Measurements from ENCODE around the gene RASSF8.

The RASSF8 gene

DNA sequence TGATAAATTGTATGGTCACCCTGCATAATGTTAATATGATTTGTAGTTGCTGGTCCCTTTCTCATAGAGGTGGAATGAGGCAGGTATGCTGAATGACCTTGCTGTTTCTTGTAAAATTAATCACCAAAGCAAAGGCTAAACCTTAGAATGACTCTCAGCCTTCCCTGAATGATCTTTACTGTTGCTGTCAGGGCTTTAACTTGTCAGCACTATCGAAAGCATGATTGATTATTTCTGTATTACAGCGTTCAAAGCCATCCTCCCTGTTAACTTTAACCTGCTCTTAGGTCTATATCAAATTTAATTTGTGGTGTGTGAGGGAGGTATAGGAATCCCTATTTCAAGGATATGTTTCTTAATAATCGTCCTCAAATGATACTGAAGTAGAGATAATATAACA, 23.1 kb downstream of the RASSF8 start:
- peaks cover 34% of the 10 kb centered on the region for H3K4me1 ChIP-seq (ENCODE audit: control insufficient read depth, low read depth, low read length)

DNA sequence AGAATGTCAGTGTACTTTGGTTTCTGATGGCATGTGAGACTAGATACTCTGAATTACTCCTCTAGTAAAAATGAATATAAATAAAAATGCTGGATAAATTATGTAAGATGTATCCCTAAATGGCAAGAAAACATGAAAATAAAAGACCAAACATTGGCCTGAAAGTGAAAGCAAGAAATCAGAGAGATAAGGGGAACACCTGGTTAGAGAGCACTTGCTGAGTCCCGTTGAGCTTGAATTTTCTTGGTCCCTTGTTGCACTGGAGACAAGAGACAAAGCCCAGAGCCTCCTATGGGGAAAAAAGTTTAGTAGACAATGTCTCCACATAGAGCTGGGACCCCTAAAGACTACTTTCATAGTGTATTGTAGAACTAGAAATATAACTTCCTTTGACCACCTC, 23.9 kb downstream of the RASSF8 start:
- Histone ChIP-seq H3K9me3 (ENCODE audit: control insufficient read depth, low read depth, low read length) (no peaks in the 10 kb centered on the region), H3K27me3 (ENCODE audit: control insufficient read depth, insufficient read depth, low read length) (no peaks in the 10 kb centered on the region), H3K4me3 (ENCODE audit: low read length) (no peak overlapping the region), H3K4me1 (ENCODE audit: control insufficient read depth, low read depth, low read length) (peaks cover 34% of the 10 kb centered on the region), H3K36me3 (ENCODE audit: control insufficient read depth, low read depth, low read length) (no peaks in the 10 kb centered on the region), H3K27ac (ENCODE audit: low read length) (no peak overlapping the region), H3K9ac (ENCODE audit: low read length) (no peak overlapping the region)

More for the DNA sequence above, 23.1 kb downstream of the RASSF8 start:
- Histone ChIP-seq H3K4me3 (ENCODE audit: low read length) (no peak overlapping the region), H3K27me3 (ENCODE audit: control insufficient read depth, insufficient read depth, low read length) (no peaks in the 10 kb centered on the region), H3K9ac (ENCODE audit: low read length) (no peak overlapping the region), H3K9me3 (ENCODE audit: control insufficient read depth, low read depth, low read length) (no peaks in the 10 kb centered on the region), H3K36me3 (ENCODE audit: control insufficient read depth, low read depth, low read length) (no peaks in the 10 kb centered on the region), H3K27ac (ENCODE audit: low read length) (no peak overlapping the region)

GRCh38 chr12:25983625-25984024, 25.1 kb downstream of the RASSF8 start:
- H3K27ac ChIP-seq (ENCODE audit: low read length), result no peak overlapping the region
- no peak overlapping the region for H3K9ac ChIP-seq (ENCODE audit: low read length)

GRCh38 chr12:25984759-25985158, 26.3 kb downstream of the RASSF8 start:
- peak overlapping the region; percentile 34 for H3K27ac ChIP-seq (ENCODE audit: low read length)
- H3K36me3 ChIP-seq (ENCODE audit: control insufficient read depth, low read depth, low read length), result no peaks in the 10 kb centered on the region
- no peak overlapping the region for H3K4me3 ChIP-seq (ENCODE audit: low read length)
- H3K9ac ChIP-seq (ENCODE audit: low read length), result no peak overlapping the region
- peaks cover 33% of the 10 kb centered on the region for H3K4me1 ChIP-seq (ENCODE audit: control insufficient read depth, low read depth, low read length)
- H3K9me3 ChIP-seq (ENCODE audit: control insufficient read depth, low read depth, low read length), result no peaks in the 10 kb centered on the region
- H3K27me3 ChIP-seq (ENCODE audit: control insufficient read depth, insufficient read depth, low read length), result no peaks in the 10 kb centered on the region

More at GRCh38 chr12:25983625-25984024, 25.1 kb downstream of the RASSF8 start:
- no peaks in the 10 kb centered on the region for H3K36me3 ChIP-seq (ENCODE audit: control insufficient read depth, low read depth, low read length)
- H3K4me1 ChIP-seq (ENCODE audit: control insufficient read depth, low read depth, low read length), result peaks cover 35% of the 10 kb centered on the region
- H3K4me3 ChIP-seq (ENCODE audit: low read length), result no peak overlapping the region
- H3K27me3 ChIP-seq (ENCODE audit: control insufficient read depth, insufficient read depth, low read length), result no peaks in the 10 kb centered on the region
- H3K9me3 ChIP-seq (ENCODE audit: control insufficient read depth, low read depth, low read length), result no peaks in the 10 kb centered on the region

DNA sequence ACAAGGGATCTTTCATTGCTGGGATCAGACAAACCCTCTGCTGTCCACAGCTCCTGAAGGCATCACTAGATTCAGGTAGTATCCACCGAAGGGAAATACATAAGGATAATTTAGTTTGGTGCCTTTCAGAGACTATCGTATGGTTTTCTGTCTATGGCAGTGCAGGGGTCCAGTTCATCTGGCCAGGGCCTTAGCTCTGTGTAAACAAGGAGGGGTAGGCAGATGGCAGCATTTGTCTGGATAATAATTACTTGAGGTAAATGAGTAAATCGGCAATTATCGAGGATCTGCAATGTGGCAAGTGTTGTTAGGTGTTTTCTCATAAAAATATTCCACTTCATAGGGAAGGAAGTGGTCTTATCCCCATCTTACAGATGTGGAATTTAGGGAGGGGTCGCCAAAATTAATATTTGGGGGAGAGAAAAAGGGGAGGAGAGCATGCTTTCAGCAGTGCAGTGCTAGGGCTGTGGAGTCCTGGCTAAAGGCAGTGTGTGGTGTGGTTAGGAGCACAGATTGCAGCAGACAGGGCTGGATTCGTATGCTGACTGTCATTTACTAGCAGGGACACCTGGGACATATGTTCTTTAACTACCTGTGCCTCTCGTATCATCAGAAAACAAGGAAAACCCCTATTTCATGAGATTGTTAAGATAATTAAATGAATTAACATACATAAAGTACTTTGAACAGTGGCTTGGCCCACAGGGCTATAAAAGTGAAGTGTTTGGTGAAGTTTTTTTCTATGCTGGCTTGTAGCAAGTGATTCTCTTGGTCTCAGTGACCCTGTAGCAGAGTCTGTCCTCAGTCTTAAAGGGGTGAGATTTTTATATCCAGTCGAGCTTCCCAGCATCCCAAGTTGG, 27.1 kb downstream of the RASSF8 start:
- no peaks in the 10 kb centered on the region for H3K36me3 ChIP-seq (ENCODE audit: control insufficient read depth, low read depth, low read length)
- H3K27ac ChIP-seq (ENCODE audit: low read length), result no peak overlapping the region
- H3K4me3 ChIP-seq (ENCODE audit: low read length), result no peak overlapping the region
- H3K9me3 ChIP-seq (ENCODE audit: control insufficient read depth, low read depth, low read length), result no peaks in the 10 kb centered on the region
- peaks cover 32% of the 10 kb centered on the region for H3K4me1 ChIP-seq (ENCODE audit: control insufficient read depth, low read depth, low read length)
- H3K9ac ChIP-seq (ENCODE audit: low read length), result no peak overlapping the region
- no peaks in the 10 kb centered on the region for H3K27me3 ChIP-seq (ENCODE audit: control insufficient read depth, insufficient read depth, low read length)

DNA sequence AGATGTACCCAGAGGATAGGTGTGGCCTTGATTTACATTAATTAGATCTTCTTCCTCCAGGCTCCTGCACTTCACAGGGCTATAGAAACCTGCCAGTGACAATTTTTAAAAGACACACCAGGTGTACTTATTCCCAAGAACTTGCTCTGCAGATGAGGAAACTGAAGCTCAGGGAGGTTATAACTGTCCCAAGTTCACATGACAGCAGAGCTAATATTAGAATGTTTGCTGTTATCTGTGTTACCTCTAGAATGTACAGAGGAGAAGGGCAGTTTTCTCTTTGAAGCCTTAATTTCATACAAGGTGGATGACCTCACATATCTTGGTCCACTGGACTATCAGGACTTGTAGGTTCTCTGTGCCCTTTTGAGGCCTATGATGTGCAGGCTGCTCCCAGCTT, 27.7 kb downstream of the RASSF8 start:
- Histone ChIP-seq H3K27ac (ENCODE audit: low read length) (no peak overlapping the region), H3K36me3 (ENCODE audit: control insufficient read depth, low read depth, low read length) (no peaks in the 10 kb centered on the region), H3K27me3 (ENCODE audit: control insufficient read depth, insufficient read depth, low read length) (no peaks in the 10 kb centered on the region), H3K9me3 (ENCODE audit: control insufficient read depth, low read depth, low read length) (no peaks in the 10 kb centered on the region), H3K4me1 (ENCODE audit: control insufficient read depth, low read depth, low read length) (peaks cover 32% of the 10 kb centered on the region), H3K4me3 (ENCODE audit: low read length) (no peak overlapping the region), H3K9ac (ENCODE audit: low read length) (no peak overlapping the region)

DNA sequence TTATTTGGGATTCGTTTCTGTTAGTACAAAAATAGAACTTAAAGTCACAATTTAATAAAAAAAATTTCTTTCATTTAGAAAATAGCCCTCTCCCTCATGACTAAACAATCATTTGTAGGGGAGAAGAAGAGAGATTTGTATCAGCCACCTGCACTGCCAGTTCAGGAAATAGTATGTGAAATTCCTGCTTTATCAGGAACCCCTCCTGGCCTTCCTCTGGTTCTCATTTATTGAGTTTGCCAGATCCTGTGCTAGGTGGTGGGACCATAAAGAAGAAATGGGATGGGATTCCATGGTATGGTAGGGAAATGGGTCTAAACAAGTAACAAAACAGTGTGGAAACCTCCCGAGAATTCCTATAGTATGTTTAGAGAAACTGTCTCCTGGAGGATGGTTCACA, 30.0 kb downstream of the RASSF8 start:
- H3K36me3 ChIP-seq (ENCODE audit: control insufficient read depth, low read depth, low read length), result no peaks in the 10 kb centered on the region
- H3K27me3 ChIP-seq (ENCODE audit: control insufficient read depth, insufficient read depth, low read length), result no peaks in the 10 kb centered on the region
- no peak overlapping the region for H3K4me3 ChIP-seq (ENCODE audit: low read length)
- H3K4me1 ChIP-seq (ENCODE audit: control insufficient read depth, low read depth, low read length), result peaks cover 47% of the 10 kb centered on the region
- no peaks in the 10 kb centered on the region for H3K9me3 ChIP-seq (ENCODE audit: control insufficient read depth, low read depth, low read length)
- no peak overlapping the region for H3K9ac ChIP-seq (ENCODE audit: low read length)
- no peak overlapping the region for H3K27ac ChIP-seq (ENCODE audit: low read length)

- Histone ChIP-seq H3K4me1 (ENCODE audit: control insufficient read depth, low read depth, low read length) (peaks cover 55% of the 10 kb centered on the region), H3K9ac (ENCODE audit: low read length) (no peak overlapping the region), H3K27me3 (ENCODE audit: control insufficient read depth, insufficient read depth, low read length) (no peaks in the 10 kb centered on the region), H3K27ac (ENCODE audit: low read length) (no peak overlapping the region), H3K9me3 (ENCODE audit: control insufficient read depth, low read depth, low read length) (no peaks in the 10 kb centered on the region), H3K36me3 (ENCODE audit: control insufficient read depth, low read depth, low read length) (no peaks in the 10 kb centered on the region), H3K4me3 (ENCODE audit: low read length) (no peak overlapping the region)
Measured at GRCh38 chr12:25990495-25990894, 32.0 kb downstream of the RASSF8 start.

- Histone ChIP-seq H3K9ac (ENCODE audit: low read length) (no peak overlapping the region), H3K27me3 (ENCODE audit: control insufficient read depth, insufficient read depth, low read length) (no peaks in the 10 kb centered on the region), H3K4me3 (ENCODE audit: low read length) (no peak overlapping the region), H3K27ac (ENCODE audit: low read length) (no peak overlapping the region), H3K36me3 (ENCODE audit: control insufficient read depth, low read depth, low read length) (no peaks in the 10 kb centered on the region), H3K4me1 (ENCODE audit: control insufficient read depth, low read depth, low read length) (peaks cover 63% of the 10 kb centered on the region), H3K9me3 (ENCODE audit: control insufficient read depth, low read depth, low read length) (no peaks in the 10 kb centered on the region)
Measured at GRCh38 chr12:25992026-25992782, 33.7 kb downstream of the RASSF8 start.

- Histone ChIP-seq H3K27me3 (ENCODE audit: control insufficient read depth, insufficient read depth, low read length) (no peaks in the 10 kb centered on the region), H3K27ac (ENCODE audit: low read length) (no peak overlapping the region), H3K36me3 (ENCODE audit: control insufficient read depth, low read depth, low read length) (no peaks in the 10 kb centered on the region), H3K9ac (ENCODE audit: low read length) (no peak overlapping the region), H3K4me1 (ENCODE audit: control insufficient read depth, low read depth, low read length) (peaks cover 65% of the 10 kb centered on the region), H3K9me3 (ENCODE audit: control insufficient read depth, low read depth, low read length) (no peaks in the 10 kb centered on the region), H3K4me3 (ENCODE audit: low read length) (no peak overlapping the region)
Measured at GRCh38 chr12:25993901-25994651, 35.6 kb downstream of the RASSF8 start.

DNA sequence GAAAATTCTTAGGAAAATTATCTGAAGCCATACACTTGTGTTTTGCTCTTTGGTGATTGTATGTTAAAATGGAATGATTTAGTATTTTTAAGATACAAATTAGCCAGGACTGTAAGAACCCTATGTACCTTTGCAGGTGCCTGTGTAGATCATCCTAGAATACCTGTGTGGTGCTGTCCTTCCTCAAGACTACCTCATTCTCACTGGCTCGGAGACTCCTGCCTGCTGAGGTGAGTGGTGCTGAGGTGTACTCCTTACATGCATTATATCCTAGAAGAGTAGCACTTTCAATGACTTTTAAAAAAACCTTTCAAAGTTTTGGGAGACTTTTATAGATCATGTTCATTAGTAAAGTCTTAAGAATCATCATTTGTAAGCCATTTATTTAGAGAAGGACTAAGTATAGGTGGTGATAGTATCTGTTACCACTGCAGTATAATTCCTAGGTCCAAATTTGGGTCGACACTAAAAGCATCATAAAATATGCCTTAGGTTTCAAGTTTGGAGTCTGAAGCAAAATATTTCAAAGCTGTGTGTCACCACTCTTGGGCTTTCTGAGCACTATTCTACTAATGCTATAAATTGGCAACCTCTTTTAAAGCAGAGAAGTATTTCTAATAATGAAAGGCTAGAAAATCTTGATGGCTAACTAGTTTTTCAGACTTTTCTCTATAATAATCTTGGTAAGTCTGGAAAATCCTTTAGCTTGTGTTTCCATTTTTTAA, 36.6 kb downstream of the RASSF8 start:
- Histone ChIP-seq H3K36me3 (ENCODE audit: control insufficient read depth, low read depth, low read length) (no peaks in the 10 kb centered on the region), H3K9ac (ENCODE audit: low read length) (no peak overlapping the region), H3K27me3 (ENCODE audit: control insufficient read depth, insufficient read depth, low read length) (no peaks in the 10 kb centered on the region), H3K4me3 (ENCODE audit: low read length) (no peak overlapping the region), H3K4me1 (ENCODE audit: control insufficient read depth, low read depth, low read length) (peaks cover 62% of the 10 kb centered on the region), H3K9me3 (ENCODE audit: control insufficient read depth, low read depth, low read length) (no peaks in the 10 kb centered on the region), H3K27ac (ENCODE audit: low read length) (no peak overlapping the region)

Measured in iPS-18a (cell line).